ENCODE measurements around the gene SLC13A4. TPM values are rescaled to one million over a fixed set of nuclear protein-coding genes. Genes with fewer than 3 reads are reported as not detected.

The SLC13A4 gene
- total RNA-seq, 1 donor from 2014 or later, result not detected

DNA sequence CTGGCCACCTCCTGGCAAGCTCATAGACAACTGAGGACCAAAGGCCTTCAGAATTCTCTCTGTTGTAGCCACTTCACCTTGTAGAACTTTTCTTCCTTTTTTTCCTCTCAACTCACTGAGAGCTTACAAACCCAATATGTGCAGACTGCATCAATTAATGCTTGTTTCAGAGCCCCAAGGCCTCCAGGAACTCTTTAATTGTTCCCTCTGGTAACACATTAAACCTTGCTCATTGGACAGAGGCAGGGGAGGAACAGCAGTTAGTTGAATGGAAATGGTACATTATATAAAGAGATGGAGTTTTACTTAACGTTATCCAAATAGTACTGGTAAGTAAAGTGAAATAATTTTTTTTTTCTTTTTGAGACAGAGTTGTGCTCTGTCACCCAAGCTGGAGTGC, 40.5 kb downstream of the SLC13A4 start:
- peaks cover 30% of the 10 kb centered on the region for H3K4me1 Mint-ChIP-seq (ENCODE audit: unreplicated experiment)
- H3K27ac Mint-ChIP-seq (ENCODE audit: unreplicated experiment), result no peak overlapping the region
- DNase-seq (ENCODE audit: low spot score), result no peak
- peaks cover 15% of the 10 kb centered on the region for H3K36me3 Mint-ChIP-seq (ENCODE audit: low read depth, unreplicated experiment)
- TF ChIP-seq CTCF (IDR thresholded peaks at IDR 0.05; ENCODE audit: unreplicated experiment), result no peak
- no peak overlapping the region for H3K4me3 Mint-ChIP-seq (ENCODE audit: unreplicated experiment)
- H3K27me3 Mint-ChIP-seq (ENCODE audit: unreplicated experiment), result peaks cover 8% of the 10 kb centered on the region
- no peaks in the 10 kb centered on the region for H3K9me3 Mint-ChIP-seq (ENCODE audit: unreplicated experiment)

GRCh38 chr7:135685306-135686084, 42.5 kb downstream of the SLC13A4 start:
- peaks cover 17% of the 10 kb centered on the region for H3K36me3 Mint-ChIP-seq (ENCODE audit: low read depth, unreplicated experiment)

GRCh38 chr7:135684699-135685098, 43.3 kb downstream of the SLC13A4 start:
- Mint-ChIP-seq H3K4me3 (ENCODE audit: unreplicated experiment) (no peak overlapping the region), H3K9me3 (ENCODE audit: unreplicated experiment) (no peaks in the 10 kb centered on the region), H3K27me3 (ENCODE audit: unreplicated experiment) (peaks cover 8% of the 10 kb centered on the region), H3K4me1 (ENCODE audit: unreplicated experiment) (peaks cover 15% of the 10 kb centered on the region), H3K36me3 (ENCODE audit: low read depth, unreplicated experiment) (peaks cover 17% of the 10 kb centered on the region), H3K27ac (ENCODE audit: unreplicated experiment) (no peak overlapping the region)
- no peak for DNase-seq (ENCODE audit: low spot score)
- TF ChIP-seq CTCF (IDR thresholded peaks at IDR 0.05; ENCODE audit: unreplicated experiment), result no peak

More at GRCh38 chr7:135685306-135686084, 42.5 kb downstream of the SLC13A4 start:
- peaks cover 17% of the 10 kb centered on the region for H3K4me1 Mint-ChIP-seq (ENCODE audit: unreplicated experiment)
- no peaks in the 10 kb centered on the region for H3K9me3 Mint-ChIP-seq (ENCODE audit: unreplicated experiment)
- DNase-seq (ENCODE audit: low spot score), result no peak
- H3K27ac Mint-ChIP-seq (ENCODE audit: unreplicated experiment), result no peak overlapping the region
- no peak for TF ChIP-seq CTCF (IDR thresholded peaks at IDR 0.05; ENCODE audit: unreplicated experiment)
- H3K27me3 Mint-ChIP-seq (ENCODE audit: unreplicated experiment), result peaks cover 8% of the 10 kb centered on the region
- no peak overlapping the region for H3K4me3 Mint-ChIP-seq (ENCODE audit: unreplicated experiment)

GRCh38 chr7:135684136-135684535, 43.9 kb downstream of the SLC13A4 start:
- no peak for TF ChIP-seq CTCF (IDR thresholded peaks at IDR 0.05; ENCODE audit: unreplicated experiment)
- no peaks in the 10 kb centered on the region for H3K9me3 Mint-ChIP-seq (ENCODE audit: unreplicated experiment)
- H3K27ac Mint-ChIP-seq (ENCODE audit: unreplicated experiment), result no peak overlapping the region
- no peak overlapping the region for H3K4me3 Mint-ChIP-seq (ENCODE audit: unreplicated experiment)
- H3K4me1 Mint-ChIP-seq (ENCODE audit: unreplicated experiment), result peaks cover 15% of the 10 kb centered on the region
- no peak for DNase-seq (ENCODE audit: low spot score)
- peaks cover 14% of the 10 kb centered on the region for H3K36me3 Mint-ChIP-seq (ENCODE audit: low read depth, unreplicated experiment)
- H3K27me3 Mint-ChIP-seq (ENCODE audit: unreplicated experiment), result peaks cover 8% of the 10 kb centered on the region

- Mint-ChIP-seq H3K27ac (ENCODE audit: unreplicated experiment) (no peak overlapping the region), H3K36me3 (ENCODE audit: low read depth, unreplicated experiment) (peaks cover 14% of the 10 kb centered on the region), H3K4me1 (ENCODE audit: unreplicated experiment) (peaks cover 15% of the 10 kb centered on the region), H3K27me3 (ENCODE audit: unreplicated experiment) (peaks cover 8% of the 10 kb centered on the region), H3K4me3 (ENCODE audit: unreplicated experiment) (no peak overlapping the region), H3K9me3 (ENCODE audit: unreplicated experiment) (no peaks in the 10 kb centered on the region)
- no peak for TF ChIP-seq CTCF (IDR thresholded peaks at IDR 0.05; ENCODE audit: unreplicated experiment)
- no peak for DNase-seq (ENCODE audit: low spot score)
These were observed 44.4 kb downstream of the SLC13A4 start for GRCh38 chr7:135683609-135684008.
